Fibroblast of skin of scalp (primary cell): ENCODE results near the gene GNAI3.
A peak's percentile ranks its signal among the peaks of the same experiment; 100 is the strongest.

Experiments
- DNase-seq: peaks from one replicate; pipeline ENCODE4 v3.0.0-alpha.2; 2013

The GNAI3 gene

DNA sequence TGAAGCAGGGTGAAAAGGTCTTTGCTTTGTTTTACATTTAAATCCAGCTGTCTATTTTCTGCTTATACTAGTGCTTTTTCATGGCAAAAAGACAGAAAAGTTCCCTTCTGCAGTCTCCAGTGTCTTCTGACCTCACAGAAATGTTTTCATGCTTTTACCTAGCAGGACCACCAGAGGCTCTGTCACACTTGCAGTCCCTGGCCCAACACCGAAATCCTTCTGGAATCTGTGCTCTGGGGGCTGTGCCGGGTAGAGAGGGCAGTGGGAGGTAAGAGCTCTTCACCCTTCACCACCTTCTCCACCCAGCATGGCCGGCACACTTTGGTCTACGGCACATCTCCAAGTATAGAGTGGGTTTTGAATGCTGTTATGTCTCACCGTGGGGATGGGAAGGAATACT lies 50.2 kb downstream of the GNAI3 start:
- peak; percentile 13 for DNase-seq

DNA sequence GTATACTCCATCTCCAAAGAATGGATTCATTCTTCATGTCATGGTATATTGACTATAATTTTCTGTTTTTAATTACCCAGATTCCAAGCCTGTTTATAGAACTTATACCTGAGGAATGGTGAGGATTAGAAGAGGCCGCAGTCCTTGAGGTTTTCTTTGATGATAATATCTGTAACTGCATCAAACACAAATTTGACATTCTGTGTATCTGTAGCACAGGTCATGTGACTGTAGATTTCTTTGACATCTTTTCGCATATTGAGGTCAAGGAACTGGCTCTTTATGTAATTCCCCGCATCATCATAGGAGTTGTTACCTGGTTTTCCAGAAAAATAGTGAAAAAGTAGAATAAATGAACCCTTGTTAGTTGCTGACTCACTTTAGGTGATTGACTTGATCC lies 54.8 kb downstream of the GNAI3 start:
- no peak for DNase-seq

DNA sequence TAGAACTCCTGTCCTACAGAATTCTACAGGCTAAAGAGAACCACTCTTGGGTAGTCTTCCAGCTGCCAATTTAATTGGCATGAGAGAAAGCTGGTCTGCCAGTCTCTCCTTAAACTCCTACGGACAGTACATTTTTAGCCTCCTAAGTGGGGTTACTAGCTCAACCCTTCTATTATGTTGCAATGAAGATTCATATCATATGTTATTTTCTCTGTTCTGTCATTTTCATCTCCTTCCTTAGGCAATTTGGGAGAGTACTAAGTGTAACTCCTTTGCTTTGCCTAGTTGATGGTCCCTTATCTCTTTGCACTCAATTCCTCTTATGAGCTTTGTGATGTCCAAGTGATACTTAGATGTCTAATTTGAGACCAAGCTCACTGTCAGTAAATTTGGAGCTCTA lies 57.0 kb downstream of the GNAI3 start:
- no peak for DNase-seq

DNA sequence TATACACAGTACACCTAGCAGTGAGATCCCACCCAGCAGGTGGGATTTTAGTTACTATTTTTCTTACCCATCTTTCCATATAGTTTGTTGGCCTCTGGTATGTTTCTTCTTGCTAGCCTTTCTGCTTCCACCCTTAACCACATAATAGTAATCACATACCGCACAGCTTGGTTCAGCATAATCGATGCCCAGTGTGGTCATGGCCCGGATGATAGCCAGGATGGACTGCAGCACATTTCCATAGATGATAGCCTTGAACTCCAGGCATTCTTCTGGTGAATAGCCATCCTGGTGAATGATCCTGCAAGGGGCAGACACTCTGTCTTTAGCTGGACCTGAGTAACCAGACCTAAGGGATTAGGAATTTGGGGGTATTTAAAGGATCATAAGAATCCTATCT lies 61.5 kb downstream of the GNAI3 start:
- no peak for DNase-seq

DNA sequence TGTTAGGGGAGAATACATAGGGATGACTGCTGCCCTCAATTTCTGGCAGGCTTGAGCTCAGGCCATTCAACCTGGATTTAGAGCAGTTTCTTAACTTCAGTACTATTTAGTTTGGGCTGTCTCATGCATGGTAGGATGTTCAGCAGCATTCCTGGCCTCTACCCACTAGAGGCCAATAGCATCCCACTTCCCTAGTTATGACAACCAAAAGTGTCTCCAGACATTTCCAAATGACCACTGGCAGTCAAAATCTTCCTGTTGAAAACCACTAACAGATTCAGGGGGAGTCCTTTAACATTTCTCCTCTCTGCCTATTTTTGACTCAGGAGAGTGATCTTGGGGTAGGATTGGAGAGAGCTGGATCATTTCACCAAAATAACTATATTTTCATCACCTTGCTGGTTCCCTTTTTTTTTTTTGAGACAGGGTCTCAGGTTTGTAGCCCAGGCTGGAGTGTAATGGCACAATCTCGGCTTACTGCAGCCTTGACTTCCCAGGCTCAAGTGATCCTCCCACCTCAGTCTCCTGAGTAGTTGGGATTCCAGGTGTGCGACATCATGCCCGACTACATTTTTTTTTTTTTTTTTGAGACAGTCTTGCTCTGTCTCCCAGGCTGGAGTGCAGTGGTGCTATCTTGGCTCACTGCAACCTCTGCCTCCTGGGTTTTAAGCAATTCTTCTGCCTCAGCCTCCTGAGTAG lies 62.3 kb downstream of the GNAI3 start:
- peak; percentile 55 for DNase-seq

DNA sequence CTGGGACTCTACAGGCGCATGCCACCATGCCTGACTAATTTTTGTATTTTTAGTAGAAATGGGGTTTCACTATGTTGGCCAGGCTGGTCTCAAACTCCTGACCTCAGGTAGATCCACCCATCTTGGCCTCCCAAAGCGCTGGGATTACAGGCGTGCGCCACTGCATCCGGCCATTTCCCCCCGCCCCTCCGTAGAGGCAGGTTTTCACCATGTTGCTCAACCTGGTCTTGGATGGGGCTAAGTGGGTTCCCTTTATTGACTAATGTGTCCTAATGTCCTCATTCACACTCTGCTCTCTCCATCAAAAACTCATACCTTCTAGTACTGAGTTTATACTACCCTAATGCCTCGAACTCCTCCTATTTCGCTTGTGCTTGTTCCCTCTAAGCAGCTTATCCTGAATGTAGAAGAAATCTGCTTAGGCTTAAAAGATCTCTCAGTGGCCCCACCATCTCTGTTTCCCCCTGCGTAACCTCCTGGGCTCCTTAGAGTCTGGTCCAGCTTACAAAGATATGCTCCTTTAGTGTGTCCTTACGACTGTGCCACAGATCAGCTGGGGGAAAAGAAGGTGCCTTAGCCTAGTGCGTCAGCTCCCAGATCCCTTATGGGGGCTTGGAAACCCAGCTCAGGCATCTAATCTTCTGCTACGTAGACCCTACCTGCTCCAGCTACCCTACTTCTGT lies 63.0 kb downstream of the GNAI3 start:
- DNase-seq: no peak

DNA sequence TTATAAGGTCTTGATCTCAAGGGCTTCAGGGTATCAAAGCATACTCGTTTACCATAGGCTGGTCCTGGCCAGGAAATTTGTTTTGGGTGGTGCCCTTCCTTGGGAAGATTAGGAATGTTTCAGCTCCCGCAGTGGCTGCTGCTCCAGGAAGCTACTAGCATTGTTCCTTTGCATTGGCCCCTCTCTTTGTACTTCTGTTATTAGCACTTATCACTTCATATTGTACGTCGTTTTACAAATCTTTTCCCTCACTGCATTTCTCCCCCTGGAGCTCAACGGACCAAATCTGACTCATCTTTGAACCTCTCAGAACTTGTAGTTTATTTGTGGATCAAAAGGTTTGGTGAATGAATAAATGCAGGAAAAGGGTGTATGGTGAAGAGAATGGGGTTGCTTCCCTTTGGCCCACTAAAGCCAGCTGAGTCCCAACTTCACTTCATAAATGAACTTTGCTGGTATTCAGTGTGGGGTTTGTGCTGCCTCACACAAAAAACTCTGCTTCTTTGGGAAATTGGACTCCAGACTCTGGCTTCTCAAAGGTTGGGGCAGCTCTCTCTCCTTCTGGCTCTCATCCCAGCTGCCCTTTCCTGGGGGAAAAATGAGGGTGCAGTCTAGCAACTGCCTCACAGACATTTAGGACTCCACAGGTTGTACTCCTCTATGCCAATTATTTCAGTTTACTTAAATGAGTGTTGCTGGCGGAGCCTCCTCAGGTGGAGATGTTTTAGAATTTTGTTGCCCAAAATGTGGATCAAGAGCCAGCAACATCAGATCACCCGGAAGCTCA lies 65.1 kb downstream of the GNAI3 start:
- no peak for DNase-seq

DNA sequence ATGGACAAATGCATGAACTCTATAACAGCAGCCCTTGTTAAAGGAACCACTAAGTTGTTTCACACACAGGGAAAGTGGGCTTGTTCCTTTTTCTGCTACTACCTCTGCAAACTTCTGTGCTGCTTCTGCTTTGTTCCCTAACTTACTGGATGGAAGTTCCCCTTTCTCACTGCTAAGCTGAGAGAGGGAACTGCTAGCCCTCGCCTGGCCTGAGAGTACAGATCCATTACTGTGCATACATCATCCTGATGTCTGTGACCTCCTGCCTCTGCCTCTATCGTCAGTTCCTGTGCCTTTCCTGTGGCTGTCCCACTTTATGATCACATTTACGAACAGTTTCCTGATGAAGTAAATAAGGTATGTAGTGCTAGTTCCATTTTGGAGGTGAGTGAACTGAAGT lies 67.5 kb downstream of the GNAI3 start:
- no peak for DNase-seq

DNA sequence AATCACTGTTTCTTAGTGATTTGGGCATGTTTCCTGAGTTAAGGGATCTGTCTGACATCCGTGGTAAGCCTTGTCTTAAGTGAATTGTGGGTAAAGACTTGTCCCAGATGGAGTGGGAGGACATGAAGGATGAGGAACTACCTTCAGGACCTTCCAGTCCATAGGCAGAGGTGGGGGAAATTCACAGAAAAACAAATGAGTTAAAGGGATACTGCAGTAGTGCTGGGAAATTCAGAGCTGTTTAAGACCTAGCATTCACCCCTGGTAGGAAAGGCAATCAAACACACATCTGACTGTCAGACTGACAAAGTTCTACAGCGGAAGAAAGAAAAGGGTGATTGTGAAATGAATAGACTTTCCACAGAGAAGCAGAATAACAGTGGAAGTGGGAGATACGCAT lies 68.0 kb downstream of the GNAI3 start:
- no peak for DNase-seq

DNA sequence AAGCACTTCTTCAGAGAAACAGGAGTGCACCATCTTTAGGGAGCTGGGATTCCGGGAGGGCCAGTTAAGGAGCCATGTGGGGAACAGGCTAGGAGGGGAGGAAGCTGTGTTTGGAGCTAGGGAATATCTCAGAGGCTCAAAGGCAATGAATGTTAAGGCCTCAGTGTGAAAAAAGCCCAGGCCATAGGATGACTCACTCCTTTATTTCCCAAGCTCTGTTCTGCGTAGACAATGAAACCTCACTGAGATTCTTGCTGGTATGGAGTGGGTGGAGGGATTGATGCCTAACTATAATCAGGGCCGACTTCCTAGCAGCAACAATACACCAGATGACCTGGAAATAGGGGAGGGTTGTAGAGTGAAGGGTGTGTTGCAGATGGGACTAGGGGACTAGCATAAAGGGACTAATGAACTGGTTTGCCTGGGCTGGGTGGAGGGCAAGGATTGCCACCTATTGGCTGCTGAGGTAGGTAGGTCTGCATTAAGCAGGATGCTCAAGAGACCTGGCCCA lies 68.9 kb downstream of the GNAI3 start:
- DNase-seq: peak; percentile 80

DNA sequence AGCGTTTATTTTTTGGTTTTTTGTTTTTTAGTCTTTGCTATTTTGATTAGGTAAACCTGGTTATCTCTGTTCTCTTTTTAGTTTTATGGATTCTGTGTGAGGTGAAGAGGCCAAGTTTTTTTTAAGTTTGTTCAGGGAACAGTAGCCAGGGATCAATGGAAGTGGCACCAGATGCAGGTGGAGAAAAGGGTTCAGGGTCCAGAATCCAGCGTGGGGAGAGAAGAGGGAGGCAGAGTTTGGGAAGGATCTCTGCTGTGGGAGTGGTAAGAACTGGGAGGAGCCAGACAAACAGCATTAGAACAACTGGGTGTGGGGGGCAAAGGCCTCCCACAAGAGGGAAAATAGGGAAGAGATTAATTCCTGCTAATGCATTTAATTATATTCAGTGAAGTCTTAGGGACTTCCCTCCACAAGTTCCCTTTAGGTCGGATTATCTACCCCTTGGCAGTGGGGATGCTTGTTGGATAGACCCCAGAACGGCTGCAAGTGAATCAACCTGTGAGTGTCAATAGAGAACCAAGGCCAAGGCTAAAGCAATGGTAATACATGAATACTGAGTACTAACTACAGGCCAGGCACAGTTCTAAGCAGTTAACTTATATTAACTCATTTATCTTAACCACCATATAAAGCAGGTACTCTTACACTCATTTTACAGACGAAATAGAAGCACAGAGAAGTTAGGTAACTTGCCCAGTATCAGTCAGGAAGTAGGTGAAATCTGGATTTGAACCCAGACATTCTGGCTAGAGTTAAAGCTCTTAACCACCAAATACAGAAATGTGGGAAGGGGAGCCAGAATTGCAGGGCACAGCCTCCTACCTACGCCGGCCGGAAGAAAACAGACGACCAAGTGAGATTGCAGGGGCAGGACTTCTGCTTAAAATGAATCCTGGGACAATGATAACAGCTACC lies 70.5 kb downstream of the GNAI3 start:
- no peak for DNase-seq

DNA sequence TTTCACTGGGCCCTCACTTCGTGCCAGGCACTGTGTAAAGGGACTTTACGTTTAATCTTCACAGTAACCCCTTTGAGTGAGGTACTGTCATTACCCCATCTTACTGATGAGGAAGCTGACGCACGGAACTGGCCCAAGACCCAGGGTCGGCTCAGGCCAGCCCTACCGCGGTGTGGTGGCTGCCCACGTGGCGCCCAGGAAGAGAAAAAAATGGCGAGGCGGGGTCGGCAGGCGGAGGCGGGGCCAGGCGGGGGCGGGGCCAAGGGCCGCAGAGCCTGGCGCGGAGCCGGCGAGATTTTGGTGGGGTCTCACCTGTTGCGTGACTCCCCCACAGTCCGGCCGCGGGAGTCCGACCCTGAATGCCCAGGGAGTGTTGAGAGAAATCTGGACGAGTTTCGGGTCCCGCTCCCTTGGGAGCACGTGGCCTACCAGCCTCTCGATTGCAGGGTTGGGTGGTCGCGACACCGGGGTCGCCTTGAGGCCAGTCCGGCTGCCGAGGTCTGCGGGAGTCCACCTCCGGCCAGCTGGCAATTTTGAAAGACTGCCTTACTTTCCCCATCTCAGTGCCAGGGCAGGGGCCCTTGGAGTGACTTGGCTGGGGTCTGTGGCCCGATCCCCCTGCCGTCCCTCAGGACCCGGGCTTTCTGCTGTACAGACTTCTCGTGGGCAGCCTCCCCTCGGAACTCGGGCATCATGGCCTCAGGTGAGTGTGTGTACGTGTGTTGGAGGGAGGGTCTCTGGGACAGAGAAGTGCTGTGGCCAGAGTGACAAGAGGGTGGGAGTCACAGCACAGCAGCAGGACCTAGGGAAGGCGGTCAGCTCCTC lies 71.4 kb downstream of the GNAI3 start, which contains the start of the genes AMPD2 and GNAT2:
Gene AMPD2 (plus strand): TSS at position 262 of the 825 bp plus-strand sequence. CDS start 1,339 bp downstream, outside the sequence.
Gene GNAT2 (minus strand): TSS at position 41 of the 825 bp plus-strand sequence. CDS start 6,746 bp downstream, outside the sequence.
- peak; percentile 86 for DNase-seq

DNA sequence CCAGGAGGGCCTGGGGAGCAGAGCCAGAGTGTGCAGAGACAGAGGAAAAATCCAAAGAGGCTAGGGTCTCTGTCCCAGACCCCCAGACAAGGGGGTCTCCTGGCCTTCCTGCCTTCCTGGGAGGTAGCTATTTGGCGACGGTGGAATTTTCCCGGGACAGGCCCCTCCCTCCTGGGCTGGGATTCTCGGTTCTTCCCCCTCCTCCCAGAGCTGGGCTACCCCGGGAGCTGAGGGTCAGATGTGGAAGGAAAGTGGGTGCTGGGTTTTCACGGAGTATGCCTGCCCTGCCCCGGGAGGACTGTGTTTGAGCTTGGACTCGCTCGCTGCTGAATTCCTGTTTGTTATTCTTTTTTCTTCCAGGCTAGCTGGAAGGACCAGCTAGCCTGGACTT lies 72.0 kb downstream of the GNAI3 start:
- peak; percentile 73 for DNase-seq

DNA sequence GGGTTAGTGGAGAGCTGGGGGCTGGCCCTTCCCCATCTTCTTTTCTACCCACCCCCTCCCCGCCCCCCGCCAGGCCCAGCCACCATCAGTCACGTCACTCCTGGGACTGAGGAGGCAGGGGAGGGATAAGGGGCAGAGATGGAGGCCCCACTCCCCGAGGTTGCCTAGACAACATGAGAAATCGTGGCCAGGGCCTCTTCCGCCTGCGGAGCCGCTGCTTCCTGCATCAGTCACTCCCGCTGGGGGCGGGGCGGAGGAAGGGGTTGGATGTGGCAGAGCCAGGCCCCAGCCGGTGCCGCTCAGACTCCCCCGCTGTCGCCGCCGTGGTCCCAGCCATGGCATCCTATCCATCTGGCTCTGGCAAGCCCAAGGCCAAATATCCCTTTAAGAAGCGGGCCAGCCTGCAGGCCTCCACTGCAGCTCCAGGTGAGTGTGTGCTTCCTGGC lies 72.4 kb downstream of the GNAI3 start:
- DNase-seq: peak; percentile 97

DNA sequence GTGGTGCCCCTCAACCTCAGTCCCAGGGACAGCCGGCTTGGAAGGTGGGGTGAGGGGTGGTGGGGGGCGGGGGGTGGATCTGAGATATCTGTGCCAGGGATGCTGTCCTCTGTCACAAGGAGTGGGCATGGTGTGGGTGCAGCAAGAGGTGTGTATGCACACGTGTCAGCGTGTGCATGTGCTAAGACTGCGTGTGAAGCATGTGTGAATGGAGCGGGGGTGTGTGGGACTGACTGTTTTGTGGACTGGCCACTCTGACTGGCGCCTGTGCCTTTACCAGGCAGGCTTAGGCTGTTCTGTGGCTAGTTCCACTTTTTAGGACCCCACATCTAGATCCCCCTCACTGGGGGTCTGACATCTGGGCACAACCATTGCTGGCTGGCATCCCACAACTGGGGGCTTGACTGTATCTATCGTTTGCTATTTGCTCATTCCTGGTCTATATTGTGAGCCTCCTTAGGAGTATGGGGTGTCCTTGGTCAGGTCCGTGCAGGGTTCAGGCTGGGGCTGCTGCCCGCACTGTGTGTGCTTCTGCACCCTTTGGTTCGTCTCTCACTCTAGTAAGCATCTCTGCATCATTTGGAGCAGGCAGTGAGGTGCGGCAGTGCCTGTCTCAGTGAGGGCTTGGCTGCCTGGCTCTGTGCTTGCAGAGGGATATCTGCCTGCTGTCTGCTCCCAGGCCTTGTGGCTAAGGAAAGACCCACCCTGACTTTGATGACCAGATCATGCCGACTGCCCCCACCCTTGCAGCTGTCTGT lies 73.1 kb downstream of the GNAI3 start:
- no peak for DNase-seq

DNA sequence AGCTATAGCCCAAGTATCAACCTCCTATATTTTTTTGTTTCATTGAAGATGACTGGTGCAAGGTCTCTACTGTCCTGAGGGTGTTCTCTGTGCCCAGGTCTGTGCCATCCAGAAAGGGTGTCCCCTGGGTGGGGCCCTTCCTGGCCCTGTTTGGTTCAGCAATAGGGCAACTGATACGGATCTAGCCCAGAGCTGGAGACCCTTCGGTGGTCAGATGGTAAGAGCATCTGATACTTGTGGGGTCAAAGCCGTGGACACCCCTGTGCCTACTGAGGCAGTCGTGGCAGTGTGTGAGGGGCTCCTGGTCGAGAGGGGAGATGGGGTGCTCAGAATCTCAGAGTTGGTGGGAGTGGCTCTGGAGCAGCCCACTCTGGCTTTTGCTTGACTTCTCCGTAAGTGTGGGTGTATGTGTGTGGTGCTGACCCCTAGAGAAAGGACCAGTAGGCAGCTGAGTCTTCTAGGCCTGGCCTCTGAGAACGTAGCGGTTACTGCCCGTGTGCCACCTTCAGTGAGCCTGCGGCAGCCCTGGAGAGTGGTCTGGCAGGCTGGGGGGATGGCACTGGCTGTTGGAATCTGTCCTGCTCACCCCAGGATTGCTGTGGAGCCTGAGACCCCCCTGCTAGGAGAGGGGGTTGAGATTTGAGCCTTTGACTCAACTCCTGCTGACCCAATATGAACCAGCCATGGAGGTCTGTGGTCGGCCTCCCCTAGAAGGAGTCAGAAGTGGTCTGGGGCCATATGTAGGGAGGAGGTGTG lies 73.9 kb downstream of the GNAI3 start:
- DNase-seq: no peak

DNA sequence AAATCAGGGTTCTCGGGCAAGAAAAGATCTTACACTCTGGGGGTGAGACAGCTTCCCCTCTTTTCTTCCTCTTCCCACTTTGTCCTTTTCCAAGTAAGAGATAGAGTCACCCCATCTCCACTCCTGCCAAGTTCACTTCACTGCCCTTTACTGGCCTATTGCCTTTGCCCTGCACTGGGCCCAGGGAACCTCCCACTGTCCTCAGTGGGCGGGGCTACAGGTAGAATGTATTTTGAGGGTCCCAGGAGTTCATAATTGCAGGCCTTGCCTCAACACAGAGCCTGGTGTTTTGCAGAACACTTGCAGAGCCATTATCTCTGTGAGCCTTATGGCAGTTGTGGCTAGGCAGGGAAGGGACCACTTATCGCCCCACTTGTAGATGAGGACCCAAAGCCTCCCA lies 74.5 kb downstream of the GNAI3 start:
- no peak for DNase-seq

DNA sequence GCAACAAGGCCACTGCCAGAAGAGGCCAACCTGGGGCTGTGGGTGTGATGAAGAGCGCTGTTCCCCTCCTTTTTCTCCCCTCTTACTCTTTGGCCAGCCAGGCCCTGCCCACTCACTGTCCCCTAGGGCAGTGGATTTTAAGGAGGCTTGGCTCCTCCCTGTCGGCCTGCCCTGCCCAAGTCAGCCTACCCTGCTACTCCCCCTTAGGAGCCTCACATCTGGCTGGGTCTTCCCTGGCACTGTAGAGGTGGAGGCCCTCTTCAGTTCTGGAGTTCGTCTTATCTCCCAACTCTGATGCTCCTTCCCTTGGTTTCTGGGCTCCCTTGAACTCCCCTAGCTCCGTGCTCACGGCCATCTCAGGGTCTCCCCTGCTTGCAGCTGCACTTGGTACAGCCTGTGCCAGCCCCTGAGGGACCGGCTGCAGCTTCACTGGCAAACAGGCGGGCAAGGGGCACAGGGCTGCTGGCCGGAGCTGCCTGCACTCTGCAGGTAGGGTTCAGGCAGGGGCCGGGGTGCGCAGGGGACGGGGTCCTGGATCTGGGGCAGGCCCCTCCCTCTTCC lies 75.3 kb downstream of the GNAI3 start:
- no peak for DNase-seq
